Measurements from ENCODE around the gene DOCK11.
"Not testable (repeated sequence)": the region's sequence is repeated elsewhere in the genome, so short reads cannot be mapped to it uniquely, and the experiment has no call there.

The DOCK11 gene

DNA sequence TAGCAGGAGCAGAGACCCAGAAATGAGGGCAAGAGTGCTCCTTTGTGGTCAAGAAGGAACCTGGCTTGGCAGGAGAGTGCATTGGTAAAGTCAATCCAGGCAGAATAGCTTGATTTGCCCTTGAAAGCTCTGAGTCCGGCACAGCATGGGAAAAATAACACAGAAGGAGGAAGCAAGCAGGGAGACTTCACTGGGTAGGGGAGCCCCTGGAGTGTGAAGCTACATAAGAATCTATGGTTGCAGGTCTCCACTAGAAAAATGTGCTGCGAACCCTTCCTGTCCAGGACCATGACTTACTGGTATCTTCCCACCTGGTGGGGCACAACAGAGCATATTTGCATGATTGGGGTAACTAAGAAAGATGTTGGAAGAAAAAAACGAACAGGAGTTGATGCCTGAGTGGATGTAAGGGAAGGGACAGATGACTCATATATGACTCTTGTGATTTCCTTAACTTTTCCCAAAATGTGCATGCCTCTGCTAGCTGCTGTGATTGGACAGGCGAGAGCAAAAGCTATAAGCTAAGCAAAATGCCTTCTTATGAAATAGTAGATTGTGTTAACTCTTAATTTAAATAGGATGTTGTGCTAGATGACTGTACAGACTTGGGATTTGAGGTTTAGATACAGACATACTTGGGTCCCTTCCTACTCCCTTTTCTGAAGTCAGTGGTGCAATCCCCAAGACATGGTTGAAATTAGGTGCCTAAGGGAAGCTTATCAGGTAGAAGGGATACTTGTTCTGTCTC is 235.1 kb downstream of the DOCK11 start:
- Mint-ChIP-seq H3K9me3 (no peaks in the 10 kb centered on the region), H3K27ac (no peak overlapping the region), H3K4me1 (peaks cover 26% of the 10 kb centered on the region), H3K27me3 (no peaks in the 10 kb centered on the region), H3K4me3 (peak overlapping the region; percentile 42), H3K36me3 (no peaks in the 10 kb centered on the region)
- ATAC-seq (ENCODE audit: low read depth) (no peak), DNase-seq (ENCODE audit: low spot score in 2 of 2) (no peak)

DNA sequence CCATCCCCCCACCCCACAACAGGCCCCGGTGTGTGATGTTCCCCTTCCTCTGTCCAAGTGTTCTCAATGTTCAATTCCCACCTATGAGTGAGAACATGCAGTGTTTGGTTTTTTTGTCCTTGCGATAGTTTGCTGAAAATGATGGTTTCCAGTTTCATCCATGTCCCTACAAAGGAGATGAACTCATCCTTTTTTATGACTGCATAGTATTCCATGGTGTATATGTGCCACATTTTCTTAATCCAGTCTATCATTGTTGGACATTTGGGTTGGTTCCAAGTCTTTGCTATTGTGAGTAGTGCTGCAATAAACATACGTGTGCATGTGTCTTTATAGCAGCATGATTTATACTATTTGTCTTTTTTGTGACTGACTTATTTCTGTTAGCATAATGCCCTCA is 236.9 kb downstream of the DOCK11 start:
- H3K4me3 Mint-ChIP-seq; DNase-seq (ENCODE audit: low spot score in 2 of 2); H3K36me3 Mint-ChIP-seq; H3K9me3 Mint-ChIP-seq; H3K27ac Mint-ChIP-seq; ATAC-seq (ENCODE audit: low read depth); H3K27me3 Mint-ChIP-seq: not testable (repeated sequence)
- peaks cover 30% of the 10 kb centered on the region for H3K4me1 Mint-ChIP-seq

DNA sequence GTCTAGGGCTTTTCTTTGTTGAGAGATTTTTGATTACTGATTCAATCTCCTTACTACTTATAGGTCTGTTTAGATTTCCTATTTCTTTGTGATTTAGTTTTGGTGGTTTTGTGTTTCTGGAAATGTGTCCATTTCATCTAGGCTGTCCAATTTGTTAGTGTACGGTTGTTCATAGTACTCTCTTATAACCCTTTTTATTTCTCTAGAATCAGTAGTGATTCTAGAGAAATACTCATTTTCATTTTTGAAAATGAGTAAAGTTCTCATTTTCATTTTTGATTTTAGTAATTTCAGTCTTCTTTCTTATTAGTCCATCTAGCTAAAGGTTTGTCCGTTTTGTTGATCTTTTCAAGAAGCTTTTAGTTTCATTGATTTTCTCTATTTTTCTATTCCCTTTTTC is 239.3 kb downstream of the DOCK11 start:
- DNase-seq (ENCODE audit: low spot score in 2 of 2) (no peak), ATAC-seq (ENCODE audit: low read depth) (no peak)
- H3K27me3 Mint-ChIP-seq: no peaks in the 10 kb centered on the region
- peak overlapping the region; percentile 92 for H3K27ac Mint-ChIP-seq
- H3K4me1 Mint-ChIP-seq: peaks cover 22% of the 10 kb centered on the region
- no peak overlapping the region for H3K4me3 Mint-ChIP-seq
- H3K9me3 Mint-ChIP-seq: peaks cover 6% of the 10 kb centered on the region
- H3K36me3 Mint-ChIP-seq: peaks cover 4% of the 10 kb centered on the region
